Myocyte (in vitro differentiated cells): ENCODE results near the gene LRRC8C. TPM values are rescaled to one million over a fixed set of nuclear protein-coding genes. Genes with fewer than 3 reads are reported as not detected.
"Not testable (repeated sequence)": the region's sequence is repeated elsewhere in the genome, so short reads cannot be mapped to it uniquely, and the experiment has no call there.

Experiments
- DNase-seq: peaks from one replicate; pipeline ENCODE4 v3.0.0-alpha.2; 2012; ENCODE audit warnings: low read depth
- total RNA-seq: library from RNA; depleted of rRNA; stranded (reverse); fragments of >200 nt; gene quantifications from 2 replicates; pipeline ENCODE4 v1.2.3, GENCODE V29; 2014

The LRRC8C gene
- total RNA-seq, 1 donor from 2014 or later: 1.8 TPM

DNA sequence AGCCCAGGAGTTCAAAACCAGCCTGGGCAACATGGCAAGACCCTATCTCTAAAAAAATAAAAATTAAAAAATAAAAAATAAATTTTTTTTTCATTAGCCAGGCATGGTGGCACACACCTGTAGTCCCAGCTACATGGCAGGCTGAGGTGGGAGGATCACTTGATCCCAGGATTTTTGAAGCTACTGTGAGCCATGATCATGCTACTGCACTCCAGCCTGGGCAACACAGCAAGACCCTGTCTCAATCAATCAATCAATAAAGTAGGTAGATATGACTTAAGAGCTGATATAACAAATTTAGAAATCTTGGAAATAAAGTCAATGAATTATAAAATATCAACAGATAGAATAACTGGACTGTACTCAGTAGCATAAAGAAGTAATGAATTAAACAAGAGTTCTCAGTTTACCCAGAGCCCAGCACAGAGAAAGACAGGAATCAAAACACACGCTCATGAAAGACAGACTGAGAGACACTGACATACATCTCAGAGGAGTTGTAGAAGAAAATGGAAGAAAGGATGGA is 69.7 kb downstream of the LRRC8C start:
- DNase-seq: no peak

DNA sequence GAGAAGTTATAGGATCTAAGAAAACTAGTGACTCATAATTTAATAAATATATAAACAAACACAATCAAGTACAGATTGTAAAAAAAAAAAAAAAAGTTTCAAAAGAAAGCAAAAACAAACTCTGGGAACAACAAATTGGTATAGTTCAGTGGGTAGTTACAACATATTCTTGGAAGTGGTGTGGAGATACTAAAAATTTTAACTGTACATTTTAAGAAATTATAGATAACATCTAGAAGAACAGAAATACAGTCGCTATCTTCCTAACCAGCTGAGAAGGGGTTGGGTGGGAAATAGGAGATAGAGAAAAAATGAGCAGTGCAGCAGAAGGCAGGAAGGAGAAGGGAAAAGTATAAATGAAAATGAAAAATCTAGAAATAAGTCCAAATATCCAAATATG is 70.5 kb downstream of the LRRC8C start:
- no peak for DNase-seq

DNA sequence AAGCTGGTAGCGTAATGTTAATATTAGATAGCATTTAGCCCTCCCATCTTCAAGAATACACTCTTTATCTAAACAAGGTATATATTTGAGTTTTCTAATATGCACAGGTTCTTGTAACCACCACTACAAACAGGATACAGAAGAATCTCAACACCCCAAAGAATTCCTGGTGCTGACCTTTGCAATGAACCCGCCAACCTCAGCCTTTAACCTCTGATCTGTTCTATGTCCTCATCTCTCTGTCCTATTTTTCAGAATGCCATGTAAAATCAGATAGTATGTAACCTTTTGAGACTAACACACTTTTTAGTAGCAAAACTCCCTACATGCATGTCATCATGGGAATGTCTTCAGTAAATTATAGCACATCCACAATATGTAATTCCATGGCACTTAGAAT is 71.1 kb downstream of the LRRC8C start:
- DNase-seq: no peak

DNA sequence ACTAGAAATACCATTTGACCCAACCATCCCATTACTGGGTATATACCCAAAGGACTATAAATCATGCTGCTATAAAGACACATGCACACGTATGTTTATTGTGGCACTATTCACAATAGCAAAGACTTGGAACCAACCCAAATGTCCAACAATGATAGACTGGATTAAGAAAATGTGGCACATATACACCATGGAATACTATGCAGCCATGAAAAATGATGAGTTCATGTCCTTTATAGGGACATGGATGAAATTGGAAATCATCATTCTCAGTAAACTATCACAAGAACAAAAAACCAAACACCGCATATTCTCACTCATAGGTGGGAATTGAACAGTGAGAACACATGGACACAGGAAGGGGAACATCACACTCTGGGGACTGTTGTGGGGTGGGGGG is 72.0 kb downstream of the LRRC8C start:
- DNase-seq: not testable (repeated sequence)

GRCh38 chr1:89705901-89706699 is 73.2 kb downstream of the LRRC8C start:
- no peak for DNase-seq

GRCh38 chr1:89706700-89707012 is 73.7 kb downstream of the LRRC8C start:
- no peak for DNase-seq

DNA sequence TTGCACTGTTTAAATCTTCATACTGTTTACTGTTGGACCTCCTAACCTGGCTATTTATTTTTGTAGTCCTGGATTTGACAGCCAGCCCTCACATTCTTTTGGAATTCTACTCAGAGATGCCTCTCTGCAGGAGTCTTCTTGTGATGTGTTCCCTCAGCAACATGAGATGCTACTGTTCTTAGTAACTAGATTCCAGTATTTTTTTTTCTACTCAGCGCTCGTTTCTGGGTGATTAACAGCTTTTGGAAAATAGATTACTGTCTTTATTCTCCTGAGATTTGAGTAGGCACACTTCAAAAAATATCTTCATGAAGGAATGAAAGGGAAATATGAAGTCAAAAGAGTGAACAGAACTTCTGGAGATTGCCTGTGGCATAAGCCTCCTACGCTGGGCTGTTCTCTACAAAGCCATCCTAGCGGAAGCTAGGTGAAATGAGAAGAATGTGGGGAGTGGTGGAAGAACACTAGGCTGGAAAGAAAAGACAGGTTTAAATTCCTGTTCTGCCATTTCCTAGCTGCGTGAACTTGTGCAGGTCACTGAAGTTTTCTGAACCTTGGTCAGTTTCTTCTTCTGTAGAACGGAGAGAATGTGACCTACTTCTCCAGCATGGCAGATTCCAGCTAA is 75.9 kb downstream of the LRRC8C start:
- peak; percentile 6 for DNase-seq

DNA sequence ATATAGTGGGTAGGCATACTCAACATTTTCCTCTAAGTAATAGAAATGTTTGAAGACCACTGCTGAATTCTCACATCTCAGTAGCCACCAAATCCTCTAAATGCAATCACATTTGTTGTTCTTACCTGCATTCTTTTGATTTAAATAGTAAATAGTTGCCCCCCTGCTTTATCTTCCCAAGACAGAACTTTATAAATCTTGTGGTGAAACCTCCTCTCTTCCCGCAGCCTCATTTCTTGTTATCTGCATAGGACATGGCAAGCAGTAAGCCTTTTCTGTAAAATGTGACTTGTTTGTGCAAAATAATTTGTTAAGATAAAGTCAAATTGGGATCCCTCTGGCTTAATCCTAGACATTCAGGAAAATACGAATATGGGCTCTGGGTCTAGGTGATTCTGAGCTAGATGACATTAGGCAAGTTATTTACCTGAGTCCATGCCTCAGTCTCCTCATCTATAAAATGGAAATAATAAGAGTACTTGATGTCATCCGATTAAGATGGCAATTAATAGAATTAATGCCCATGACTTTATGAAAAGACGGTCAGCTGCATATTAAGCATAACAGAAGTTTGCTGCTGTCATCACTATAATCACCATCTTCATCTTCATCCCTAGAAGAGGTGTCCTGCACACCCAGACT is 77.7 kb downstream of the LRRC8C start:
- no peak for DNase-seq

DNA sequence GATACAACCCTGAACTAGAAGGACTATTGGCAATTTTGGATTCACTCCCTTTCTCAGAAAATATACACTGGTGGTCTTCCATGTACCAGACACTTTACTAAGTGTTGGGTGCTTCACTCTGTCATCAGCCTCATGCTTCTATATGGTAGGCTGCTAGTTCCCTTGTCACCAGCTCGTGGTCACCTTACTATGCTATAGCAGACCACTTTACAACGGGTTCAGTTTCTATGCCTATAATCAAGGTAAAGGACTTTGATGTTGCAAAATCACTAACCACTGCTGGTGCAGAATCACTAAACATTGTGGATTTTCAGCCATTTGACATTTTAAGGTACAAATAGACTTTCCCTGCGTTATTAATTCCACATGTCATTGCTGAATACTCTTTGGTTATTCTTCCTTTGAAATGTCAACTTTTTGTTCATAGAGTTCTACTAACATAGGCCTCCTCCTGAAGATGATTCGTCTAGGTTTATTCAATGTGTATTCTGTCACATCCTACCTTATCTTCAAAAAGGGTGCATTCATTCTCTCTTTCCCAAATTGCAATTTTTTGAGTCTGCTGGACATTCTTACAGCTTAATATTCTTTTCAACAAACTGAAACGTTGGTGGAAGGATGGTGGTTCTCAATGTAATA is 78.3 kb downstream of the LRRC8C start:
- DNase-seq: no peak

DNA sequence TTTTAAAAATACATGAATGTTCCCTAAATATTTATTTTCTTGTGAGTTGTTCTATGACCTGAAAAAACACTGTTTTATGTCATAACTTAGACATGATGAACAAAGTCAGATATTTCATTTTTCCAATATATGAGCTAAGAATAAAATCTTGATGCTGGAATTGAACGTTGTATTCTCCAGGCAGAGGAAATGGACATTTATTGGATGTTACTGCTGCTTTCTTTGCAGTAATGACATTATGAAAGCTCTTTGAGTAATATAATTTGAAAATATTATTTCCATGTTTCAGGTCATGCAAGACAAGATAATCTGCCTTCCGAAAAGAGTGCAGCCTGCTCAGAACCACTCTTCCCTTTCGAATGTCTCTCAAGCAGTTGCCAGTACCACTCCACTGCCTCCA is 79.5 kb downstream of the LRRC8C start:
- DNase-seq: no peak

- no peak for DNase-seq
Measured at GRCh38 chr1:89715677-89716076, 82.8 kb downstream of the LRRC8C start.

DNA sequence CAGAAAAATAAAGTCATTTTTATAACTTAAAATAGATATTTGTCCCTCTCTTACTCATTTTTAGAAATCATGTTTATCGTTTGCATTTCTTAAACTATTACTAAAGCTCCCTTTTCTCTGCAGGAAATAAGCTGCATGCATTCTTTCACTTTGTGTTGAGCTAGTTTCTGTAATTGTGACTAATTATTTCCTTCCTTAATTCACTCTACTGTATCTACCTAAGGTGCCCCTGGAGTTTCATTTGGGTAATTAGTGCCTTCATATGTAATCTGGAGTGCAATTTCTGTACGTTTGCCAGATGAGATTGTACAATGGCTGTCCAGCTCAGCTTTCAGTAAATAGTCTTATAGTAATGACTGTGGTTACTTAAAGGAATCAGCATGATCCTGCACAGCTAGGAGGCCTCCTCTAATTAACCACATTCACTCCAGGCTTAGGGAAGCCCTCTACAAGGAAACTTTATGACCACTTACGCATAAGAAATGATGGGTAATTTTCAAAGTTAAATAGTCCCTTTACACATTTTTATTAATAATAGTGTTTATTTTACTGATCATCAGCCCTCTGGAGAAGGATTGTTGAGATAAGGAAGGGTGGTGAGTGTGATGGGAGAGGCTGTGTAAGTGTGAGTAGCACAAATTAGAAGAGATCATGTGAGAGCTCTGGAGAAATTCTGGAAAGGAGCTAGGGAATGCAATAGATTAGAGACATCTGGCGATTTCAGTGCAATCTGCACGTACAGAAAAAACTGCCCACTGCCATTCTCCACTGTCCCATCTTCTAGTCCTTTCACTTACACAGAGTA is 86.8 kb downstream of the LRRC8C start:
- no peak for DNase-seq

DNA sequence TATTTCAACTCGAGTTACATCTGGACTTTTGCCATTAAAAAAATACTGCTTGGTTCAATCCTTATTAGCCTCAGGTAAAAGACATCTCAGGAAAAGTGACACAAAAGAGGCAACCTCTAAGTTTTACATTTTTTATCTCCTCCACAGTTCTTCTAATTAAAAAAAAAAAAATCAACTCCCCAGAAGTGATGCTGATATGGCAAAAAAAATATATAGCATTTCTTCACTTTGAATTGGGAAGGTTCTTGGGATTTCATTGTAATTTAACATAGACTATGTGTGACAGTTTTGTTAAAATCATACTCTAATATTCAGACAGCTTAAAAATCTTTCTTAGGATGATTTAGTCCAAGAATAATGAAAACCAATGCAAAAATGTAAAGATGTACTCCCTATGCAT is 87.9 kb downstream of the LRRC8C start:
- DNase-seq: no peak

DNA sequence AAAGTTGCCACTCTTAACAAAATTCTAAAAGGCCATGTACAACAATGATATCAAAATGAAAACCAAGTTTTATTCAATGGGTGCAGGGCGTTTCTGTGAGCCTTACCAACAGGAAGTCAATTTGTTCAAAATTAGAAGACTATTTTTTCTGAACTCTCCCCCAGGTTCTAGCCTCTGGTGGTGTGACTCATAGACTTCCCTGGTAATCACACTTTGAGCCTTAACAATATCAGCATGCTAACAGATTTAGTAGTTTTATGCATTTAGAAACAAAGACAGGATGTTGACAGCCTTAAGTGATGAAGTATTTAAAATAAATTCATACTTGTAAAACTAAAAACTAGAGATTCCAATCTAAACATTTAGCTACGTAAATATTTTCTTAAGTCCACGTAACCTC is 88.4 kb downstream of the LRRC8C start:
- no peak for DNase-seq

DNA sequence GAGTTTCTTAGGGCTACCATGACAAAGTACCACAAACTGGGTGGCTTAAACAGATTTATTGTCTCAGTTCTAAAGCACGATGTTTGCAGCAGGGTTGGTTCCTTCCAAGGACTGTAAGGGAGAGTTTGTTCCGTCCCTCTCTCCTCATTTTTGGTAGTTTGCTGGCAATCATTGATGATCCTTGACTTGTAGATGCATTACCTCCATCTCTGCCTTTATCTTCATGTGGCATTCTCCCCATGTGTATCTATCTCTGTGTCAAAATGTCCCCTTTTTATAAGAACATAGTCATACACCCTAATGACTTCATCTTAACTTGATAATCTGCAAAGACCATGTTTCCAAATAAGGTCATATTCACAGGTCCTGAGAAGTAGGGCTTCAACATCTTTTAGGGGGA is 90.2 kb downstream of the LRRC8C start:
- DNase-seq: no peak

- peak; percentile 75 for DNase-seq
Measured at GRCh38 chr1:89723863-89724262, 90.9 kb downstream of the LRRC8C start.

- peak; percentile 31 for DNase-seq
Measured at GRCh38 chr1:89724369-89725010, 91.6 kb downstream of the LRRC8C start.

- DNase-seq: no peak
Measured at GRCh38 chr1:89725011-89725370, 92.1 kb downstream of the LRRC8C start.

DNA sequence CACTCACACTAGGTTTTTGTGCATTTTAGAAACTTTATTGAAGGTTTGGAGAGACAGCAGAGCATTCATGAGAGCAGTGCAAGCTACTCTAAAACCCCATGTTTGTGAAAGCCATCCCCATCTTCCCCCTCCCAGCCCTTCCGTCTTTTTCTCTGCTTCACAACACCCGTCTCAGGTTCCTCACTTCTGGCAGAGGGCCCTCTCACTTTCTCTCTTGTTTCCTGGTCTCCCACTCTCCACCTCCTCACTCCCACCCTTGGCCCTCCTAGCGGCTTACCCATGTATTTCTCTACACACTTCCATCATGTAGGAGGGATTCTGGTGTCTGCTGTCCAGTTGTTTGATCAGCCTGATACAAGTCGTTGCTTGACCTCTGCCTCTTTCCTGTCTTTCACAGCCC is 92.7 kb downstream of the LRRC8C start:
- no peak for DNase-seq

DNA sequence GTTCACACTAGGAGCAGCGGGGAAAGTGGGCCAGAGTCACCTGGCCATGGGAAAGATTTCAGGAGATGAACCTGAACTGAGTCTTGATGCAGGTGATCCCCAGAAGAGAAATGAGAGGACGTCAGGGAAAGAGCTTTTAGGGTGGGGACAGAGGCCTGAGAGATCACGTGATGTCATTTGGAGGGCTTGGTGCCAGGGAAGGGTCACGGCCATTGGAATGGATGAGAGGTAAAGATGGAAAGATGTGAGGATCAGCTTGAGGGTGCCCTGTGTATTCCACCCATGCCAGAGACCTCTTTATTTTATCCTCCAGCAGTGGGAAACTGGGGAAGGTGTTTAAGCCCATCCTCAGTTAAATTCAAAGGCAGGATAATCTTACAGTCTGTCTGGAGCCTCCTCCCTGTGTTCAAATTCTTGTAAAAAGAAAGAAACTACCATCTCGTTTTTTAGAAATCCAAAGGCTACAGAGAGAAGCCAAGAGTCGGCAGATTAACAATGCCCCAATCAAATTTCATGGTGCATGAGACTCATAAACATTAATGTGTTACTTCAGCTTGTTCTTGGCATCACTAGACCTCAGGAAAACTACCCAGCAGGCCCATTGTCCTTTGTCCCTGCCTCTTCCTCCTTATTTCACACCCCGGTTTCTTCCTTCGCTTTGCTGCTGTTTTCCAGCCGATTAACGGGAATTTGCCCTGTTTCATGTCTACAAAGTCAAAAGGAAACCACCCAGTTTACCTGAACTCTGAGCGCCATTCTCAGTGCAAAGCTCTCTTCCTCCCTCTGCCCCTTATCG is 94.8 kb downstream of the LRRC8C start:
- DNase-seq: no peak
